K562 (cell line): Measurements from ENCODE around the gene ZFAND5. TPM values are rescaled to one million over a fixed set of nuclear protein-coding genes. Genes with fewer than 3 reads are reported as not detected.

Experiments
- ATAC-seq: fragments of 200-7000 bp; cut with Tn5 transposase; 3 replicates; pipeline ENCODE4 v1.9.1; 2020; ENCODE audit warnings: moderate library complexity
- BruUV-seq: library from RNA; stranded (reverse); fragments of 400-500 nt; replicated peaks from 2 replicates; lab custom pipeline; 2021; lab: Mats Ljungman, UMichigan
- CTCF ChIA-PET: fragments of 300-600 bp; formaldehyde crosslinking; extraction: SDS; loops from one replicate; lab custom pipeline; 2021; ENCODE audit warnings: low intra/inter-chr PET ratio; lab: Yijun Ruan, JAX
- POLR2A ChIA-PET: fragments of 300-600, 350-650 bp; sonication (Branson Sonifier 250); formaldehyde crosslinking; extraction: SDS; loops from one replicate; lab custom pipeline; 2021; ENCODE audit warnings: antibody characterized with exemption, inconsistent platforms; lab: Yijun Ruan, JAX
- DNase-seq, 4 experiments: peaks; one replicate each; pipeline versions ENCODE4 v3.0.0 to v3.0.0-alpha.2; 2011 to 2018; ENCODE audit warnings: low spot score in 3 of 4, mixed read lengths in 3 of 4; ENCODE audit errors: extremely low read depth in 1 of 4
- FAIRE-seq: peaks from 2 replicates; lab custom pipeline; 2011; peaks lifted over from hg19 to GRCh38; lab: Jason Lieb, UNC
- H2AFZ ChIP-seq: 2 replicates; pipeline ENCODE4 v1.6.0; 2011; ENCODE audit warnings: low read depth, low read length, control low read depth, inconsistent platforms
- H3K27ac ChIP-seq: fragments of 200-600 bp; 3 replicates; pipeline ENCODE4 v1.8.0; 2011; ENCODE audit warnings: low read depth, mild to moderate bottlenecking, control low read depth, inconsistent platforms, low read length, moderate library complexity, mixed read lengths; ENCODE audit errors: extremely low read depth
- H3K27me3 ChIP-seq, 2 experiments: fragments of 300-600 bp in 1 of 2; 2 replicates in 1 of 2; 3 replicates in 1 of 2; pipeline versions ENCODE4 v1.6.0 to v1.8.0; 2011; ENCODE audit warnings: inconsistent platforms in 2 of 2, low read length in 2 of 2, mild to moderate bottlenecking in 1 of 2, mixed read lengths in 1 of 2, moderate library complexity in 1 of 2; ENCODE audit not compliant: control insufficient read depth in 2 of 2, insufficient read depth in 2 of 2
- H3K36me3 ChIP-seq: fragments of 300-600 bp; 3 replicates; pipeline ENCODE4 v1.8.0; 2011; ENCODE audit warnings: mild to moderate bottlenecking, low read length, inconsistent platforms; ENCODE audit not compliant: control insufficient read depth, insufficient read depth
- H3K4me1 ChIP-seq, 2 experiments: fragments of 200-600 bp in 1 of 2; replicated peaks in 1 of 2; 2 replicates in 1 of 2; 3 replicates in 1 of 2; pipeline versions ENCODE4 v1.5.1 to v1.8.0; 2011; ENCODE audit warnings: inconsistent platforms in 2 of 2, low read length in 2 of 2, mild to moderate bottlenecking in 1 of 2, mixed read lengths in 1 of 2, moderate library complexity in 1 of 2; ENCODE audit not compliant: control insufficient read depth in 2 of 2, insufficient read depth in 2 of 2
- H3K4me2 ChIP-seq: 2 replicates; pipeline ENCODE4 v1.6.1; 2011; ENCODE audit warnings: low read length, control low read depth, inconsistent platforms, mixed read lengths; ENCODE audit not compliant: insufficient read depth
- H3K4me3 ChIP-seq: fragments of 200-600 bp; sonication (generic), shearing (Covaris generic); 2 replicates; pipeline ENCODE4 v1.5.1; 2016; ENCODE audit warnings: control low read depth, inconsistent platforms
- H3K79me2 ChIP-seq: fragments of 200-600 bp; 3 replicates; pipeline ENCODE4 v1.8.0; 2011; ENCODE audit warnings: low read length, inconsistent platforms; ENCODE audit not compliant: control insufficient read depth, insufficient read depth
- H3K9ac ChIP-seq, 2 experiments: 2 replicates each; pipeline versions ENCODE4 v1.6.0 to v1.6.1; 2011; ENCODE audit warnings: low read depth in 2 of 2, low read length in 2 of 2, control low read depth in 1 of 2, inconsistent platforms in 1 of 2, mild to moderate bottlenecking in 1 of 2, mixed read lengths in 1 of 2; ENCODE audit not compliant: insufficient read depth in 1 of 2
- H3K9me1 ChIP-seq: one replicate; pipeline ENCODE4 v1.6.0; 2011; ENCODE audit warnings: inconsistent platforms, mild to moderate bottlenecking, low read length, moderate library complexity; ENCODE audit not compliant: control insufficient read depth, insufficient read depth
- H3K9me3 ChIP-seq: replicated peaks from 2 replicates; pipeline ENCODE4 v1.5.1; 2011; ENCODE audit warnings: low read depth, low read length, inconsistent platforms; ENCODE audit not compliant: control insufficient read depth, insufficient read depth
- H4K20me1 ChIP-seq: replicated peaks from 2 replicates; pipeline ENCODE4 v1.6.1; 2011; ENCODE audit warnings: low read length, inconsistent platforms, mixed read lengths; ENCODE audit not compliant: control insufficient read depth, insufficient read depth
- RBFOX2 ChIP-seq: fragments of 200-400 bp; formaldehyde crosslinking; IDR thresholded peaks from 2 replicates; pipeline ENCODE4 v1.6.1; 2017; ENCODE audit warnings: low read depth, mild to moderate bottlenecking, low read length, moderate library complexity
- TAF15 ChIP-seq: fragments of 200-400 bp; formaldehyde crosslinking; IDR thresholded peaks from 2 replicates; pipeline ENCODE4 v1.6.1; 2017; ENCODE audit warnings: mild to moderate bottlenecking, low read depth, low read length, moderate library complexity
- ZFX ChIP-seq: sonication (generic); formaldehyde crosslinking; IDR thresholded peaks from 2 replicates; pipeline ENCODE4 v1.8.0; 2022; ENCODE audit warnings: mild to moderate bottlenecking, missing genetic modification reagents, moderate library complexity
- ZNF512 ChIP-seq: IDR thresholded peaks from 2 replicates; pipeline ENCODE4 v1.6.1; 2016; ENCODE audit warnings: missing genetic modification characterization, missing compliant biosample characterization
- ZNF75A ChIP-seq: fragments of 450-650 bp; formaldehyde crosslinking; IDR thresholded peaks from 2 replicates; pipeline ENCODE4 v1.4.0; 2020; ENCODE audit warnings: mild to moderate bottlenecking
- WGBS: fragments of 100-300 bp; shearing (Covaris generic); methylation state at CpG from one replicate; pipeline ENCODE4 v1.1.6; 2016; ENCODE audit warnings: low coverage, mixed read lengths; ENCODE audit not compliant: insufficient coverage; ENCODE audit errors: missing lambda C conversion rate; 5-methylcytosine and 5-hydroxymethylcytosine counted together
- in situ Hi-C: fragments of 300-500 bp; cut with MboI; formaldehyde crosslinking; loops from 4 replicates; pipeline ENCODE4 v1.15.0; 2018; ENCODE audit warnings: inconsistent platforms, mixed read lengths
- intact Hi-C: fragments of 100-400 bp; cut with micrococcal nuclease; formaldehyde crosslinking; loops from 2 replicates; pipeline ENCODE4 v1.14.2; 2022
- polyA plus RNA-seq, 8 experiments: library from polyadenylated mRNA; depleted of rRNA in 4 of 8; stranded (reverse) in 5 of 8; unstranded in 3 of 8; fragments of >200 nt; fragmentation: Nextera tagmentation in 2 of 8; fragmentation: Illumina TruSeq in 1 of 8; extraction: Ambion mirVana in 2 of 8; extraction: Trizol in 1 of 8; gene quantifications; 2 replicates each; pipeline versions ENCODE4 v1.2.1 to v1.2.3, GENCODE V29; 2011 to 2014; ENCODE audit warnings: inconsistent platforms in 1 of 8, missing spikeins in 1 of 8
- total RNA-seq, 7 experiments: library from RNA; depleted of rRNA in 6 of 7; stranded (reverse); fragments of >200 nt in 6 of 7; fragmentation: Illumina TruSeq in 2 of 7; extraction: Trizol in 2 of 7; gene quantifications; 2 replicates each; pipeline versions ENCODE4 v1.2.1 to v1.2.3, GENCODE V29; 2011 to 2021; ENCODE audit warnings: low replicate concordance in 1 of 7
- TF ChIP-seq, protein P1 (sequence below): fragments of 250-450 bp; sonication (Bioruptor Pico); IDR thresholded peaks from 2 replicates; pipeline ENCODE4 v1.4.0; 2020; ENCODE audit warnings: mild to moderate bottlenecking, moderate library complexity

Gene ZFAND5
- total and polyA plus RNA-seq, 9 of the 15 experiments (the other 6 are each of a cell fraction or from before 2014, with no cell fraction given), result 12.7 to 64.2 (median 34.5) TPM

DNA sequence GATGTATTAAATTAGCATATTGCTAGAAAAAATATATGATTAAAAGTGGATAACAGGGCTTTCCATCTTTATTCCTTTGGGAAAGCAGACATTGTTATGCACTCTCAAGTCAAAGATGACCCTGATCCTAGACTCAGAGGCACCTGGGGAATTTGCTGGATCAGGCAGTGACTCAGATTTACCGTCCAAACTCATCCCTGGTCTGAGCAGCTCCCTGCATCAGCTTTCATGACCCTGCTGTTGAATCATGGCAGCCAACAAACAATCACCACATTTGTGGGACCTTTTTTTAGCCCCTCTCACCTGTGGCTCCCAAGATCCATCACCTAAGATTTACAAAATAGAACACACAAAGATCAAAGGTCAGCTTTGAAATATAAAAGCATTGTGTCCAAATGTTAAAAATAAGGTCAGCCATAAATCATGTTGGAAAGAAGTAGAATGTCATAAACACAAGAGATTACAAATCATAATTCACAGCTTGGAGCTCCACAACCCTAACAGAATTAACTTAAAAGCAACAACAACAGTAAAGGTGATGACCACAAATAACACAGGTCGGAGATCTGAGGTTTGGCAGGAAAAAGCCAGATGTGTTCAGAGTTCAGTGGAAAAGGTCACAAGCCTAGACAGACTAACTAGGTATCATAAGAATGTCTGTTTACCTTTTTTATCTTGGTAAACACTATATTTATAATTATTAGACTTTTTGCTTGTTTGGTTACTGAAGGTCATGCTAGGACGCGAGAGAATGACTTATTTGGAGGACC, 55.5 kb downstream of the ZFAND5 start:
- intact Hi-C loops, result no loop called here
- H3K9me1 ChIP-seq, result no peaks in the 10 kb centered on the region
- no TSS peak for BruUV-seq
- no peaks in the 10 kb centered on the region for H3K79me2 ChIP-seq
- CTCF ChIA-PET, result no interaction called here
- in situ Hi-C loops, result no loop called here
- H3K27me3 ChIP-seq, result no peaks in the 10 kb centered on the region
- no peak overlapping the region for H3K27ac ChIP-seq
- DNase-seq (no peak), ATAC-seq (no peak), FAIRE-seq (no peak)
- no peak for TF ChIP-seq TAF15
- TF ChIP-seq, protein P1, sequence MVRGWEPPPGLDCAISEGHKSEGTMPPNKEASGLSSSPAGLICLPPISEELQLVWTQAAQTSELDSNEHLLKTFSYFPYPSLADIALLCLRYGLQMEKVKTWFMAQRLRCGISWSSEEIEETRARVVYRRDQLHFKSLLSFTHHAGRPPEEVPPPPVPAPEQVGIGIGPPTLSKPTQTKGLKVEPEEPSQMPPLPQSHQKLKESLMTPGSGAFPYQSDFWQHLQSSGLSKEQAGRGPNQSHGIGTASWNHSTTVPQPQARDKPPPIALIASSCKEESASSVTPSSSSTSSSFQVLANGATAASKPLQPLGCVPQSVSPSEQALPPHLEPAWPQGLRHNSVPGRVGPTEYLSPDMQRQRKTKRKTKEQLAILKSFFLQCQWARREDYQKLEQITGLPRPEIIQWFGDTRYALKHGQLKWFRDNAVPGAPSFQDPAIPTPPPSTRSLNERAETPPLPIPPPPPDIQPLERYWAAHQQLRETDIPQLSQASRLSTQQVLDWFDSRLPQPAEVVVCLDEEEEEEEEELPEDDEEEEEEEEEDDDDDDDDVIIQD (CRISPR knock-in tag), result no peak
- H3K4me1 ChIP-seq, result no peaks in the 10 kb centered on the region; a peak in 2 of 5 replicates
- H4K20me1 ChIP-seq, result no peaks in the 10 kb centered on the region
- no peak overlapping the region for H3K4me3 ChIP-seq
- POLR2A ChIA-PET, result no interaction called here
- H2AFZ ChIP-seq, result no peak overlapping the region
- H3K4me2 ChIP-seq, result no peak overlapping the region
- H3K36me3 ChIP-seq, result no peaks in the 10 kb centered on the region
- WGBS, result 2% methylated on average over 3 of the region's 4 CpGs
- H3K9me3 ChIP-seq, result no peaks in the 10 kb centered on the region
- H3K9ac ChIP-seq, result no peak overlapping the region

- Histone ChIP-seq H3K79me2 (no peaks in the 10 kb centered on the region), H3K9me3 (no peaks in the 10 kb centered on the region), H3K4me3 (no peak overlapping the region), H2AFZ (no peak overlapping the region), H3K4me1 (no peaks in the 10 kb centered on the region; a peak in 2 of 5 replicates), H3K27me3 (no peaks in the 10 kb centered on the region), H3K4me2 (no peak overlapping the region), H3K9me1 (no peaks in the 10 kb centered on the region), H3K9ac (no peak overlapping the region), H3K27ac (no peak overlapping the region), H4K20me1 (no peaks in the 10 kb centered on the region), H3K36me3 (no peaks in the 10 kb centered on the region)
- no peak for FAIRE-seq
- no TSS peak for BruUV-seq
- POLR2A ChIA-PET, result no interaction called here
- CTCF ChIA-PET, result no interaction called here
- no peak for TF ChIP-seq ZNF75A (CRISPR knock-in tag)
- TF ChIP-seq ZFX (CRISPR knock-in tag), result no peak
- no peak for TF ChIP-seq ZNF512 (tag)
- no peak for TF ChIP-seq RBFOX2
- in situ Hi-C loops, result no loop called here
- intact Hi-C loops, result no loop called here
- 0% methylated on average over 1 of the region's 1 CpG for WGBS
- DNase-seq, result no peak
- no peak for ATAC-seq
Observed at GRCh38 chr9:72306761-72307160, 58.2 kb downstream of the ZFAND5 start.
